Stimulated activated CD4-positive, alpha-beta T cell treated with anti-CD3 and anti-CD28 coated beads, Interleukin-1b, Interleukin-23, amount 100 ng/mL, for 24 hours (primary cell): Measurements from ENCODE around the gene SCP2.

Experiments used
- DNase-seq, 4 experiments: peaks; one replicate each; pipeline ENCODE4 v3.0.0-alpha.2; 2020; ENCODE audit warnings: low read depth in 4 of 4, low spot score in 1 of 4

The SCP2 gene, protein sequence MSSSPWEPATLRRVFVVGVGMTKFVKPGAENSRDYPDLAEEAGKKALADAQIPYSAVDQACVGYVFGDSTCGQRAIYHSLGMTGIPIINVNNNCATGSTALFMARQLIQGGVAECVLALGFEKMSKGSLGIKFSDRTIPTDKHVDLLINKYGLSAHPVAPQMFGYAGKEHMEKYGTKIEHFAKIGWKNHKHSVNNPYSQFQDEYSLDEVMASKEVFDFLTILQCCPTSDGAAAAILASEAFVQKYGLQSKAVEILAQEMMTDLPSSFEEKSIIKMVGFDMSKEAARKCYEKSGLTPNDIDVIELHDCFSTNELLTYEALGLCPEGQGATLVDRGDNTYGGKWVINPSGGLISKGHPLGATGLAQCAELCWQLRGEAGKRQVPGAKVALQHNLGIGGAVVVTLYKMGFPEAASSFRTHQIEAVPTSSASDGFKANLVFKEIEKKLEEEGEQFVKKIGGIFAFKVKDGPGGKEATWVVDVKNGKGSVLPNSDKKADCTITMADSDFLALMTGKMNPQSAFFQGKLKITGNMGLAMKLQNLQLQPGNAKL

DNA sequence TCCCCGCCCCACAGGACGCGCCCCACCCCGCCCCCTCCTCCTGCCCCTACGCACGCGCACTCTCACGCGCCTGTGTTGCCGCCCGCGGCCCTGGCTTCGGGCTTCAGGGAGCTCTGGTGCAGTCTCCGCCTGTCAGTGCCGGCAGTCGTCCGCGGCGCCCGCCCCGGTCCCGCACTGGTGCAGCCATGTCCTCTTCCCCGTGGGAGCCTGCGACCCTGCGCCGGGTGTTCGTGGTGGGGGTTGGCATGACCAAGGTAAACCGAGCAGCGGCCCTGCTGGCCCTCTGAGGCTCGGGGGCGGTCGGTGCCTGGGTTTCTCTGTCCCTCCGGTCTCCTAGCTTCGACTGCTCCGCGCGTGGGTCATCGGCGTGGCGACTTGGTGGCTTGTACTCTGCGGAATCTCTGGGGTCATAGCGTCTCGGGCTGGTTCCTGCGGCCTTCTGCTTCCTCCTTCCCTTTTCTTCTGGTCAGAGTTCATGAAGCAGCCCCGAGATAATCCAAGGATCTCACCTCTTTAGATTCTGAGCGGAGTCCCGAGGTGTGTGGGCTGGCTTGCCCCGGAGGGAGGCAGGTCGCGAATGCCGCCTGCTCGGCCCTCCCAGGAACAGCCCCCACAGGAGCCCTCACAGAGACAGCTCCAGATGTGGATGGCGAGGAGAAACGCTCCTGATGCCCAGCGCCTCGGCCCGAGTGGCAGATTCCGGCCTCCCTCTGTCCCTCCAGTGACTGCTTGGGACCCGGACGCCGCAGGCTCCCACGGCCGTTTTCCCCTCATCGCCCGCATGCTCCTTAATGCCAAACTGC is at the start of gene SCP2:
Gene SCP2, plus strand, starts transcription at position 65 of the 803 bp plus-strand sequence. Its CDS starts 121 bp downstream, at position 186.
- DNase-seq: peak; percentile 36 to 73 (median 70)

- no peak for DNase-seq
These were observed 49.5 kb upstream of the SCP2 start for GRCh38 chr1:52877554-52877953.

DNA sequence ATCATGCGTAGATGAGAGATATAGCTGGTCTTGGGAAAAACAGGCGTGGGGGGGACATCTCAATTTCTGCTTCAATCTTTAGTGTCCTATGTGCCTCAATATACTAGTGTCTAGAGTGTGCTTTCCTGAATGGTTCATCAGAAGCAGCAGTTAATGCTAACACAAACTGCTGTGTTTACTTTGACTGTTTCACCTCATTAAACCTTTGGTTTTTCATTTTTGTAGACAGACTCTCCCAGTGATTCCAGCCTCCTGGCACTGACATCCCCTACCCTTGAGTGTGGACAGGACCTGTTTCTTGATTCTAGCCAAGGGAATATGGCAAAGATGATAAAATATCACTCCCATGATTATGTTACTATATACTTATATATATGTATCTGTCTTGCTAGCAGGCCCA is 46.9 kb upstream of the SCP2 start:
- DNase-seq: no peak

DNA sequence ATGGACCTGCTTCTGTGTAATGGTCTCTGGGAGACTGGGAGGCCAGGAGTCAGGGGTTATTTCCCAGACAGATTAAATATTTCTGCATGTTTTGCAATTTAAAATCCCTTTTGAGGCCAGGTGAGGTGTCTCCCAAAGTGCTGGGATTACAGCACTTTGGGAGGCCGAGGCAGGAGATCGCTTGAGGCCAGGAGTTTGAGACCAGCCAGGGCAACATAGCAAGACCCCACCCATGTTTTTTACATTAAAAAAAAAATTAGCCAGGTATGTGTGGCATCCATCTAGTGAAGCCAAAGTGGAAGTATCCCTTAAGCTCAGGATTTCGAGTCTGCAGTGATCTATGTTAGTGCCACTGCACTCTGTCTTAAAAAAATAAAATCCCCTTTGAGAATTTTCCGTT is 39.6 kb upstream of the SCP2 start:
- no peak for DNase-seq

- DNase-seq: no peak
These were observed 34.5 kb upstream of the SCP2 start for GRCh38 chr1:52892424-52893215.

DNA sequence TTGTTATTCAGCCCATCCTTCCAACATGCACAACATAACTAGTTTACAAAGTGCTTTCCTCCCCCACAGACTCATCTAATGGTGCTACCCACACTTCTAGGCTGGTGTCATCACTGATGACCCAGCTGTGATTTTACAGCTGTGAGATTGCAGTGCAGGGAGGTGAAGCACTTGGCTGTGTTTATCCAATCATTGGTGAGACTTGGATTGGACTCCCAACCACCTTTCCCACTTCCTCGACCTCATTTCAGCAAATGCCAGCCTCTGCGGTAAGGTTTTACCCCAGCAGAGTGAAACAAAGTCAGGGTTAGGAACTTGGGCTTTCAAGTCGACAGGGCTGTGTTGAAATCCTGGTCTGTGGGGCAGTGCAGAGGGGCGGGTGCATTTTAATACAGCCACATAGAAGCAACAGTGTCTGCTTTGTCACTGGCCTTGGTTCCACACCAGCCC is 27.6 kb upstream of the SCP2 start:
- no peak for DNase-seq

GRCh38 chr1:52900402-52900801 is 26.7 kb upstream of the SCP2 start:
- DNase-seq: no peak

DNA sequence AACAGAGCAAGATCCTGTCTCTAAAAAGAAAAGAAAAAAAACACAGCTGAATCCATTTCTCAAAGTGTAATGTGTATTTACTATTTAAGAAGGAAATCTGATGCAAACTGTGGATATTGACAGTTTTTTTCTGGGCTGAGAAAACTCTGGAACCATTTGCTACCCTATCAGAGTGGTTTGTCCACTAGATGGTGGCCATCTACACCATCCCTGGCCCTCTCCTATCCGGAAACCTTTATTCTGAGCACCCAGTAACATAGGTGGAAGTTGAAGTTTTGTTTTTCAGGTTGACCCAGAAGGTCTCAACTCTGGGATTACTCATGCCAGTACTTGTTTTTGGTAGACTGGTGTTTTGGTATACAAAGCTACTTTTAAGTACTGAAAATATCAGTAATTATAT is 25.7 kb upstream of the SCP2 start:
- DNase-seq: no peak

- no peak for DNase-seq
These were observed 22.7 kb upstream of the SCP2 start for GRCh38 chr1:52904208-52904926.

- no peak for DNase-seq
These were observed 22.0 kb upstream of the SCP2 start for GRCh38 chr1:52904927-52905698.

- DNase-seq: no peak
These were observed 20.9 kb upstream of the SCP2 start for GRCh38 chr1:52906135-52906603.

DNA sequence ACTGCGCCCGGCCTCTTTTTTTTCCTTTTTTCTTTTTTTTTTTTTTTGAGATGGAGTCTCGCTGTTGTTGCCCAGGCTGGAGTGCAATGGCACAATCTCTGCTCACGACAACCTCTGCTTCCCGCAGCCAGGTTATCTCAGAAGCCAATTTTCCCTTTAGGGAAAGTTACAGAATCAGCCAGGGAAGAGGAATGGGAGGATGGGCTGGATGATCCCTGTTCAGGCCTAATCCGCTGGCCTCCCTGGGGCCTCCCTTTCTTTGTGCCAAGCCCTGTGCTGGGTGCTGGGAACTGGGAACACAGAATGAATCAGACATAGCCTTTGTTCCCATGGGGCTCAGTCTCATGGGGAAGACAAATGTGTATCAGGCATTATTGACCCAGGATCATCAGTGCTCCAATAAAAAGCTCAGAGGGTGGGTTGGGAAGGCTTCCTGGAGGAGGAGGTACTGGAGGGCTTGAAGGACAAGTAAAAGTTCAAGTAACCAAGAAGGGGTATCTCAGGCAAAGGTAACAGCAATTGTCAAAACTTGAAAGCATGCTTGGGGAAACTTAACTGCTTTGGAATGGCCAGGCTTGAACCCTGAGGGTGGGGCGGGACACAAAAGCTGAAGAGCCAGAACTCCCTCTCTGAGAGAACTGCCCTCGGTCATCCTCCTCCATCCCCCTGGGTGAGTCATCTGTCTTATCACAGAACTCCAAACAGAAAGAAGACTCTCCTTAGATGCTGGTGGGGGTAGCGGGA is 19.8 kb upstream of the SCP2 start:
- no peak for DNase-seq

- DNase-seq: no peak
These were observed 19.3 kb upstream of the SCP2 start for GRCh38 chr1:52907812-52908153.

DNA sequence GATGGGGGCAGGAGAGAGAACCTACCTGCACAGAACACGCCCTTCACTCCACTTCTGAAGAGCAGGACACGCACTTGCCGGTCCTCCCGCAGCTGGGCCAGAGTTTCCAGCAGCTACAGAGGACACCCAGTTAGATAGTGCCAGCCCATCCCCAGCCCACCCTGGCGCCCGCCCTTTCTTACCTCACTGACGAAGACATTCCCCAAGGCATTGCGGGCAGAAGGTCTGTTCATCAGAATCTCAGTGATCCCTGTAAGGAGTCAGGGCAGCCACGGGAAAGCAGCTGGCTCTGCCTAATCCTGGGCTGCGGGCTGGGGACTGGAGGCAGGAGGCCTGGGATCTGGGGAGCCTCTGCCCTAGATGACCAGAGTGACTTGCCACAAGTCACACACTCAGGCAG is 15.5 kb upstream of the SCP2 start:
- DNase-seq: no peak

DNA sequence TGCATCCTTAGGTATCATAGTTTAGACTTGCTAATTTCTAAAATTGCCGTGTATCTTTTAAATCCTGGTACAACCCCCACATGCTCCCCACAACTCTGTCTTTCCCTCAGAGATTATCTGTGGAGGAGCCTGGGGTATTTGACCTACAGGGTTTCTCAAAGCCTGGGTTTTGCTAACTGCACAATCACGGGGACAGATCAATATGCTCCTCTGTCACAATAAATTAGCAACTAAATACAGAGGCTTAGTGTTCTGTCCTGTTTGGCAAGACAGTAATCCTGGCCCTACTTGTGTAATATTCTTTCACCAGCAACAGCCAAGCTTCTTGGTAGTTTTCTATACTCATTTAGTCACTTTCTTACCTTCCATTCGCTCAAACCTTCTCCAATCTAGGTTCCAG is 14.1 kb upstream of the SCP2 start:
- DNase-seq: no peak

- DNase-seq: no peak
These were observed 13.5 kb upstream of the SCP2 start for GRCh38 chr1:52913537-52913936.

- no peak for DNase-seq
These were observed 12.6 kb upstream of the SCP2 start for GRCh38 chr1:52914463-52914862.

DNA sequence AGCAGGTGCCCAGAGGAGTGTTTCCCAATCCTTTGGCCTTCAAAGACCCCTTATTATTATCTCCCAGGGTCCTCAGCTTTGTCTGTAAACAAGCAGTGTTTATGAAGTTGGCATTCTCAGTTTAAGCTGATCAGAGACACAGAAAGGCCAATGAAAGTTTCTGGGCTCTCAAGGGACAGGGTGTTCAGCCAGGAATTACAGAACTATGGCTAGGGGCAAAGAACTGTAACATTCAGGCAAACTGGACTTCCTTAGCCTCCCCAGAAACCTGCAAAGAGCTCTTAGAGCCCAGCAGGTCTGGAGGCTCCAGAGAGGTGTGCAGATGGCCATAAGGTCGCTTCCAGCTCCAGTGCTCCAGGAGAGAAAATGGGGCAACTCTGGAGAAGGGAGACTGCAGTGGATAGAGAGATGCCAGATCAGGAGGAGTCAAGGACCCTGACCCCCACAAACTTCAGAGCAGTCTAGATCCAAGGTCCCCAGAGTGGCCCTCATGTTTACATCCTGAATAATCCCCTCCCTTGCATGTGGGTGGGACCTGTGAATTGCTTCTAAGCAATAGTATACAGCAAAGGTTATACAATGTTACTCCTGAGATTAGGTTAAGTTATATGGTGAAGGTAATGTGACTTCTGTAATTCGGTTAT is 11.7 kb upstream of the SCP2 start:
- no peak for DNase-seq

GRCh38 chr1:52915855-52916220 is 11.2 kb upstream of the SCP2 start:
- DNase-seq: no peak
